Esophagus squamous epithelium (tissue), 4 donors: ENCODE measurements around the gene NOL4L.

Experiments
- POLR2A ChIP-seq, 4 donors: fragments of 450-650 bp; IDR thresholded peaks; one replicate each; pipeline ENCODE4 v1.6.1; 2017; ENCODE audit warnings: antibody characterized with exemption in 4 of 4, mild to moderate bottlenecking in 4 of 4, moderate library complexity in 3 of 4
- TF ChIP-seq, protein P1 (sequence below), 6 experiments: fragments of 450-650 bp in 4 of 6; fragments of 200-600 bp in 2 of 6; sonication (generic) in 2 of 6; IDR thresholded peaks; one replicate each; pipeline ENCODE4 v1.5.1; 2016 to 2019; ENCODE audit warnings: antibody characterized with exemption in 6 of 6, mild to moderate bottlenecking in 4 of 6, moderate library complexity in 4 of 6

GRCh38 chr20:32506721-32507120 is 78.4 kb downstream of the NOL4L start:
- TF ChIP-seq, protein P1, sequence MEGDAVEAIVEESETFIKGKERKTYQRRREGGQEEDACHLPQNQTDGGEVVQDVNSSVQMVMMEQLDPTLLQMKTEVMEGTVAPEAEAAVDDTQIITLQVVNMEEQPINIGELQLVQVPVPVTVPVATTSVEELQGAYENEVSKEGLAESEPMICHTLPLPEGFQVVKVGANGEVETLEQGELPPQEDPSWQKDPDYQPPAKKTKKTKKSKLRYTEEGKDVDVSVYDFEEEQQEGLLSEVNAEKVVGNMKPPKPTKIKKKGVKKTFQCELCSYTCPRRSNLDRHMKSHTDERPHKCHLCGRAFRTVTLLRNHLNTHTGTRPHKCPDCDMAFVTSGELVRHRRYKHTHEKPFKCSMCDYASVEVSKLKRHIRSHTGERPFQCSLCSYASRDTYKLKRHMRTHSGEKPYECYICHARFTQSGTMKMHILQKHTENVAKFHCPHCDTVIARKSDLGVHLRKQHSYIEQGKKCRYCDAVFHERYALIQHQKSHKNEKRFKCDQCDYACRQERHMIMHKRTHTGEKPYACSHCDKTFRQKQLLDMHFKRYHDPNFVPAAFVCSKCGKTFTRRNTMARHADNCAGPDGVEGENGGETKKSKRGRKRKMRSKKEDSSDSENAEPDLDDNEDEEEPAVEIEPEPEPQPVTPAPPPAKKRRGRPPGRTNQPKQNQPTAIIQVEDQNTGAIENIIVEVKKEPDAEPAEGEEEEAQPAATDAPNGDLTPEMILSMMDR (IDR thresholded peaks at IDR 0.05), result no peak
- no peak for TF ChIP-seq POLR2A (IDR thresholded peaks at IDR 0.05)
